DOHH2 (cell line): Measurements from ENCODE around the gene HENMT1.

Source experiments
- H3F3A ChIP-seq: fragments of 200-600 bp; sonication (generic), shearing (Covaris generic); 2 replicates; pipeline ENCODE4 v1.6.0; 2016; ENCODE audit warnings: antibody characterized with exemption, mild to moderate bottlenecking; ENCODE audit not compliant: control insufficient read depth, insufficient read depth
- H3K27ac ChIP-seq: fragments of 200-600 bp; sonication (generic); 2 replicates; pipeline ENCODE4 v1.5.1; 2014; ENCODE audit warnings: low read depth, mild to moderate bottlenecking, low read length, moderate library complexity
- H3K27me3 ChIP-seq: fragments of 200-600 bp; sonication (generic); 2 replicates; pipeline ENCODE4 v1.6.1; 2014; ENCODE audit warnings: mild to moderate bottlenecking, low read length, mixed read lengths; ENCODE audit not compliant: control insufficient read depth
- H3K36me3 ChIP-seq: fragments of 200-600 bp; sonication (generic); 2 replicates; pipeline ENCODE4 v1.6.1; 2014; ENCODE audit warnings: mild to moderate bottlenecking, low read length, moderate library complexity, mixed read lengths; ENCODE audit not compliant: control insufficient read depth
- H3K4me1 ChIP-seq: fragments of 200-600 bp; sonication (generic); 2 replicates; pipeline ENCODE4 v1.6.1; 2014; ENCODE audit warnings: mild to moderate bottlenecking, low read length, mixed read lengths; ENCODE audit not compliant: control insufficient read depth
- H3K4me2 ChIP-seq: fragments of 200-600 bp; sonication (generic); 2 replicates; pipeline ENCODE4 v1.6.0; 2014; ENCODE audit warnings: mild to moderate bottlenecking, low read length, moderate library complexity
- H3K4me3 ChIP-seq: fragments of 200-600 bp; sonication (generic); 2 replicates; pipeline ENCODE4 v1.5.1; 2014; ENCODE audit warnings: mild to moderate bottlenecking, low read length, mixed read lengths
- H3K79me2 ChIP-seq: fragments of 200-600 bp; sonication (generic); 2 replicates; pipeline ENCODE4 v1.6.1; 2014; ENCODE audit warnings: mild to moderate bottlenecking, low read length, mixed read lengths; ENCODE audit not compliant: control insufficient read depth
- H3K9me2 ChIP-seq: fragments of 200-600 bp; sonication (generic); replicated peaks from 2 replicates; pipeline ENCODE4 v1.6.1; 2014; ENCODE audit warnings: mild to moderate bottlenecking, low read length, mixed read lengths; ENCODE audit not compliant: control insufficient read depth
- H3K9me3 ChIP-seq: fragments of 200-600 bp; sonication (generic); 2 replicates; pipeline ENCODE4 v1.6.1; 2014; ENCODE audit warnings: antibody characterized with exemption, low read length, mixed read lengths; ENCODE audit not compliant: control insufficient read depth, insufficient read depth
- H4K20me1 ChIP-seq: fragments of 200-600 bp; sonication (generic); 2 replicates; pipeline ENCODE4 v1.6.0; 2014; ENCODE audit warnings: low read depth, mild to moderate bottlenecking, antibody characterized with exemption, low read length, moderate library complexity; ENCODE audit not compliant: control insufficient read depth, insufficient read depth
- EZH2phosphoT487 ChIP-seq: fragments of 200-600 bp; sonication (generic); IDR thresholded peaks from 2 replicates; pipeline ENCODE4 v1.6.1; 2017; ENCODE audit warnings: borderline replicate concordance, mild to moderate bottlenecking, antibody characterized with exemption, low read length, moderate library complexity, mixed read lengths
- TF ChIP-seq, protein P1 (sequence below): fragments of 200-600 bp; sonication (generic); IDR thresholded peaks from one replicate; pipeline ENCODE4 v1.5.1; 2014; ENCODE audit warnings: antibody characterized with exemption, mild to moderate bottlenecking, low read depth, low read length; ENCODE audit not compliant: poor library complexity, severe bottlenecking

Gene HENMT1

GRCh38 chr1:108699375-108700332 is 38.8 kb upstream of the HENMT1 start:
- Histone ChIP-seq H3K4me2 (no peak overlapping the region), H3K36me3 (peaks cover 75% of the 10 kb centered on the region), H3F3A (peaks cover 80% of the 10 kb centered on the region), H3K4me1 (peaks cover 30% of the 10 kb centered on the region), H3K27me3 (no peaks in the 10 kb centered on the region), H3K9me3 (no peaks in the 10 kb centered on the region), H3K27ac (no peak overlapping the region), H3K9me2 (no peaks in the 10 kb centered on the region), H3K79me2 (peaks cover 33% of the 10 kb centered on the region), H3K4me3 (no peak overlapping the region), H4K20me1 (peaks cover 26% of the 10 kb centered on the region)
- no peak for TF ChIP-seq EZH2phosphoT487
- TF ChIP-seq, protein P1, sequence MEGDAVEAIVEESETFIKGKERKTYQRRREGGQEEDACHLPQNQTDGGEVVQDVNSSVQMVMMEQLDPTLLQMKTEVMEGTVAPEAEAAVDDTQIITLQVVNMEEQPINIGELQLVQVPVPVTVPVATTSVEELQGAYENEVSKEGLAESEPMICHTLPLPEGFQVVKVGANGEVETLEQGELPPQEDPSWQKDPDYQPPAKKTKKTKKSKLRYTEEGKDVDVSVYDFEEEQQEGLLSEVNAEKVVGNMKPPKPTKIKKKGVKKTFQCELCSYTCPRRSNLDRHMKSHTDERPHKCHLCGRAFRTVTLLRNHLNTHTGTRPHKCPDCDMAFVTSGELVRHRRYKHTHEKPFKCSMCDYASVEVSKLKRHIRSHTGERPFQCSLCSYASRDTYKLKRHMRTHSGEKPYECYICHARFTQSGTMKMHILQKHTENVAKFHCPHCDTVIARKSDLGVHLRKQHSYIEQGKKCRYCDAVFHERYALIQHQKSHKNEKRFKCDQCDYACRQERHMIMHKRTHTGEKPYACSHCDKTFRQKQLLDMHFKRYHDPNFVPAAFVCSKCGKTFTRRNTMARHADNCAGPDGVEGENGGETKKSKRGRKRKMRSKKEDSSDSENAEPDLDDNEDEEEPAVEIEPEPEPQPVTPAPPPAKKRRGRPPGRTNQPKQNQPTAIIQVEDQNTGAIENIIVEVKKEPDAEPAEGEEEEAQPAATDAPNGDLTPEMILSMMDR = no peak

- Histone ChIP-seq H3K79me2 (peaks cover 74% of the 10 kb centered on the region), H3K9me3 (no peaks in the 10 kb centered on the region), H3K27me3 (no peaks in the 10 kb centered on the region), H3F3A (peaks cover 47% of the 10 kb centered on the region), H3K36me3 (peaks cover 85% of the 10 kb centered on the region), H3K4me2 (peak overlapping the region; percentile 80), H3K9me2 (no peaks in the 10 kb centered on the region), H3K27ac (no peak overlapping the region), H3K4me3 (no peak overlapping the region), H4K20me1 (peaks cover 31% of the 10 kb centered on the region), H3K4me1 (peaks cover 23% of the 10 kb centered on the region)
- TF ChIP-seq, protein P1 = no peak
- no peak for TF ChIP-seq EZH2phosphoT487
Observed at GRCh38 chr1:108695535-108695934, 34.6 kb upstream of the HENMT1 start.

DNA sequence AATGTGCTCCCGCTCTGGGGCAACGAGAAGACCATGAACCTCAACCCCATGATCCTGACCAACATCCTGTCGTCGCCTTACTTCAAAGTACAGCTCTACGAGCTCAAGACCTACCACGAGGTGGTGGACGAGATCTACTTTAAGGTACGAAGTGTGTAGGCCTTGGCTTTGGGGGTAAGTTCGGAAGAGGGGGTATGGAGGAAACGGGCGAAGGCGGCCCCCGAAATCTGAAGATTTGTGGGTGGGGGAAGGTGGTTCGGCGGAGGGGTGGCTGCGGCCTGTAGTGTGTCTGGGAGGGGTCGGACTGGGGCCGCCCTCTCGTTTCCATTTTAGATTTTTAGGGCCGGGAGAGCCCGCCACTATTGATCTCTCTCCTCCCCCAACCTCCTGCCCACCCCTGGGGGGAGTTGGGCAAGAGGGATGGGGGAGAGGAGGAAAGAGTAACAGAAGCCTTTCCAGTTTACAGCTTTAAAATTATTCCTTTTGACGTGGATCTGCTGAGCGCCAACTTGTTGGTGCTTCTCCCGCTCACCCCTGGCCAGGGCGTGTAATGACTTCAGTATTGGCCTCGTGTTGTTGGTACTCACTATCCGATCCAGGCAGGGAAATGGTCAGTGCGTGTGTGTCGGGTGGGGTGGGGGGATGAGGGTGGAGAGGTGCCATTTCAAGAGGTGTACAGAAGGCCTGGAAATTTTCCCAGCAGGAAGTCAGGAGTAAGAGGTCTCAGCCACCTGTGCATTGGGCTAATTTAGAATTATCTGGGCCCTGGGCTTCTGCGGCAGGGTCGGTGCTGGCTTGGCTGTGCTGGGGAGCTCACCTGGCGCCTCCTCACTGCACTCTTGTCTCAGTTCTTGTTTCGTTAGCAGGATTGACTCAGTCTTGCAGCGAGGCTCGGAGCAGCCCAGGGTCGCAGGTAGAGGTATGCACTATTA is 32.1 kb upstream of the HENMT1 start:
- peaks cover 25% of the 10 kb centered on the region for H4K20me1 ChIP-seq
- no peaks in the 10 kb centered on the region for H3K9me3 ChIP-seq
- peak overlapping the region; percentile 90 for H3K27ac ChIP-seq
- H3K4me3 ChIP-seq = peak overlapping the region; percentile 98
- no peak for TF ChIP-seq EZH2phosphoT487
- TF ChIP-seq, protein P1 = peak; percentile 56
- peaks cover 75% of the 10 kb centered on the region for H3K79me2 ChIP-seq
- peak overlapping the region; percentile 80 for H3K4me2 ChIP-seq
- H3K36me3 ChIP-seq = peaks cover 60% of the 10 kb centered on the region
- peaks cover 23% of the 10 kb centered on the region for H3F3A ChIP-seq
- no peaks in the 10 kb centered on the region for H3K9me2 ChIP-seq
- H3K4me1 ChIP-seq = peaks cover 30% of the 10 kb centered on the region
- H3K27me3 ChIP-seq = no peaks in the 10 kb centered on the region
